Right lobe of liver (tissue), 4 donors: ENCODE measurements around the gene CUBN.

Source experiments
- POLR2A ChIP-seq: fragments of 450-650 bp; IDR thresholded peaks from one replicate; pipeline ENCODE4 v1.6.1; 2017; ENCODE audit warnings: antibody characterized with exemption, mild to moderate bottlenecking
- TF ChIP-seq, protein P1 (sequence below), 4 donors: fragments of 200-600 bp in 3 of 4; fragments of 450-650 bp in 1 of 4; IDR thresholded peaks; one replicate each; pipeline versions ENCODE4 v1.5.1 to v1.8.0; 2016 to 2022; ENCODE audit warnings: antibody characterized with exemption in 4 of 4, mild to moderate bottlenecking in 2 of 4
- donor health status: DM: no; HTN: no; CAD: no.
- donor health status: DM: no; HTN: no; CAD: no.
- donor health status: DM: no; HTN: yes; CAD: no.

DNA sequence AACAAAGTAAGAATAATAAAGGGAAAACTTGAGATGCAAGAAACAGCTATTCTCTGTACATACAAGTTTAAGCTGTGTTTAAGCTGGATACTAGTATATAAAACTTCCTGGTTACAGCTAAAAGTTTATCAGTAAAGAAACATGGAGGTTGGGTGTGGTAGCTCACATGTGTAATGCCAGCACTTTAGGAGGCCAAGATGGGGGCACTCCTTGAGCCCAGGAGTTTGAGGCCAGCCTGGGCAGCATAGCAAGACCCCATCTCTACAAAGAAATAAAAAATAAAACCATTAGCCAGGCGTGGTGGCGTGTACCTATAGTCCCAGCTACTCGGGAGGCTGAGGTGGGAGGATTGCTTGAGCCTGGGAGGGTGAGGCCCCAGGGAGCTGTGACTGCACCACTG is 315.6 kb downstream of the CUBN start:
- TF ChIP-seq, protein P1, sequence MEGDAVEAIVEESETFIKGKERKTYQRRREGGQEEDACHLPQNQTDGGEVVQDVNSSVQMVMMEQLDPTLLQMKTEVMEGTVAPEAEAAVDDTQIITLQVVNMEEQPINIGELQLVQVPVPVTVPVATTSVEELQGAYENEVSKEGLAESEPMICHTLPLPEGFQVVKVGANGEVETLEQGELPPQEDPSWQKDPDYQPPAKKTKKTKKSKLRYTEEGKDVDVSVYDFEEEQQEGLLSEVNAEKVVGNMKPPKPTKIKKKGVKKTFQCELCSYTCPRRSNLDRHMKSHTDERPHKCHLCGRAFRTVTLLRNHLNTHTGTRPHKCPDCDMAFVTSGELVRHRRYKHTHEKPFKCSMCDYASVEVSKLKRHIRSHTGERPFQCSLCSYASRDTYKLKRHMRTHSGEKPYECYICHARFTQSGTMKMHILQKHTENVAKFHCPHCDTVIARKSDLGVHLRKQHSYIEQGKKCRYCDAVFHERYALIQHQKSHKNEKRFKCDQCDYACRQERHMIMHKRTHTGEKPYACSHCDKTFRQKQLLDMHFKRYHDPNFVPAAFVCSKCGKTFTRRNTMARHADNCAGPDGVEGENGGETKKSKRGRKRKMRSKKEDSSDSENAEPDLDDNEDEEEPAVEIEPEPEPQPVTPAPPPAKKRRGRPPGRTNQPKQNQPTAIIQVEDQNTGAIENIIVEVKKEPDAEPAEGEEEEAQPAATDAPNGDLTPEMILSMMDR (IDR thresholded peaks at IDR 0.05), result no peak
- no peak for TF ChIP-seq POLR2A
